Forelimb muscle (tissue), 1 donor: ENCODE results near the gene NDUFA13. TPM values are rescaled to one million over a fixed set of nuclear protein-coding genes. Genes with fewer than 3 reads are reported as not detected.
"Not testable (repeated sequence)": the region's sequence is repeated elsewhere in the genome, so short reads cannot be mapped to it uniquely, and the experiment has no call there.

Experiments
- DNase-seq: peaks from one replicate; pipeline ENCODE4 v3.0.0-alpha.2; 2013; ENCODE audit warnings: low read depth
- polyA plus RNA-seq: library from polyadenylated mRNA; unstranded; fragments of 120-200 nt; gene quantifications from one replicate; pipeline ENCODE4 v1.2.1, GENCODE V29; 2013; ENCODE audit not compliant: insufficient read length

Gene NDUFA13
- 187 TPM for polyA plus RNA-seq

- DNase-seq = peak; percentile 83
These were observed at the start of gene NDUFA13 for GRCh38 chr19:19515642-19516519. Gene NDUFA13 (plus strand): TSS chr19:19516225. CDS start chr19:19516239, 14 bp downstream.

- no peak for DNase-seq
These were observed 47.5 kb upstream of the NDUFA13 start for GRCh38 chr19:19468424-19469050.

DNA sequence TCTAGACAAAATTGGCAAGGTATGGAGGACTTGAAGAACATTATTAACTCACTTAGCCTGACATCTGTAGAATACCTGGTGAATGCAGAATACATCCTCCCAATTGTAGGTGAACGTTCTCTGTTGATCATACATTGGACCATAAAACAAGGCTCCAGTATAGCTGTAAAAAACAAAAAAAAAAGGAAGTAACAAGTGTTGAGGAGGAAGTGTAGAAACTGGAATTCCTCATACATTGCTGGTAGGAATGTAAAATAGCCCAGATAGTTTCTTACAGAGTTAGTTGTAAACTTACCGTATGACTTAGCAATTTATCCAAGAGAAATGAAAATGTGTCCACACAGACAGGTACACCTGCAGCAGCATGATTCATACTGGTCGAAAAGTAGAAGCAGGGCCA is 45.4 kb upstream of the NDUFA13 start:
- no peak for DNase-seq

GRCh38 chr19:19471682-19472081 is 44.3 kb upstream of the NDUFA13 start:
- no peak for DNase-seq

GRCh38 chr19:19472106-19472505 is 43.9 kb upstream of the NDUFA13 start:
- not testable (repeated sequence) for DNase-seq

GRCh38 chr19:19475015-19475765 is 40.8 kb upstream of the NDUFA13 start:
- no peak for DNase-seq

DNA sequence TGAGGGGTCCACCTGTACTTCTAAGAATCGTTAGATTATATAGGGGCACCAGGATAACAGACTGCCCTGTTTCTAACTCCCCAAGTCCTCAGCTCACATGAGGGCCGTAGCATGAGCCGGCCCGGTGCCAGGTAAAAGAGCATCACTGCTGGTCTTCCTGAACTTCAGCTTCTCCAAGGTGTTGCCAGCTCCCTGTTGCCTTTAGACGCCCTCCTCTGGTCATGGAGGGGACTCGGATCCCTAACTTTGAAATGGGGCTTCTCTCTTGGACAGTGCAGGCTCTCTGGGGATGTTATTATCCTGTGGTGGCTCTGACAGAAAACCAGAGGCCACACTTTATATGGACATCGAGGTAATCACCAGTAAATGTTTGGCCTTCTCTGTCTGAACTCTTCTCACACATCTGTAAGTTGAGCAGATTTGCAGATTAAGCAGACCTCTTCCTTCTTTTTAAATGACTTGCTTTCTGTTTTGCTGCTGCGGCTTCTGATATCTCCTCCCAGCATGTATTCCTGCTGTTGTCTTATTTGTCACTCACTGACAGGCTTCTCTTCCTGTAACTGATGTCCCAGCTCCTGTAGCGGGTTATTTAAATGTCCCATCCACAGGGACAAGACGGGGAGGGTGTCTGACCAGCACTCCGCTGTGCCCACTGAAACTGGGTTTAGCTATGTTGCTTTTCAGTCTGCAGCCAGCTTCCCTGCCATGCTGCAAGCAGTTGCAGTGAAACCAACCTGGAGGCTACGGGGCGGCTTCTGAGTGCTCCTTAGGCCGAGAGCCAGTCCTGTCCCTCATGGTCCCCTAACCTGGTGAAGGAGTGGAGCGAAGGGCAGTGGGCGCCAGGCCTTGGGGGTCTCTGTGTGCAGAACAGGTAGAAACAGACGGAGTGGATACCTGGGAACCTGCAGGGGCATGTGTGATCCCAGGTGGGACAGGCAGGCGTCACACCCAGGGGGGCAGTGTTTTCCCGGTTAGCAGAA is 39.9 kb upstream of the NDUFA13 start:
- no peak for DNase-seq

DNA sequence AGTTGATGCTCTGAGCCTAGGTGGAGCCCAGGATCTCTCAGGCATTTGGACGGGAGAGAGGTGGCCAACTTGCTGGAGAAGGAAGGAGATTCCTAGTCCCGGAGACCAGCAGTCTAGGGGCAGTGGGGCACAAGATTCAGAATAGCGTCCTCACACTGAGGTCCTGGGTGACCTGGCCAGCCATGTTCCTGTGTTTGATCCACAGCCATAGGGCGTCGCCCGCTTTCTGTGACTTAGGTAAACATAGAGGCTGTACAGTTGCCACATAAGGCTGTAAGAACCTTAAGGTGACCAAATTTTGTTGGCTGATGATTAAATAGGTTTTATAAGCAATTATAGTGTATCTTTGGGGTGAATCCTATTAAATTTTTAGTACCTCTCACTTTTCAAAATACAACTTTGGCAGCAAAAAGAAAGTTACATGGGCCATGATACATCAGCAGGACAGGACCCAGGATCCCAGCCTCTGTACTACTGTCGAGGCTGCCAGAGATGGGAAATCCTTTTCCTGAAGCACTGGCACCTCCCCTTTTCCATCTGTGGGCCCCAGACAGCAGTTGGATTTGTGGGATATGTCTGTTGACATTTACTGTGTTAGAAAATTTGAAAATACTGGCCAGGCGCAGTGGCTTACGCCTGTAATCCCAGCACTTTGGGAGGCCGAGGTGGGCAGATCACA is 38.2 kb upstream of the NDUFA13 start:
- DNase-seq = no peak

DNA sequence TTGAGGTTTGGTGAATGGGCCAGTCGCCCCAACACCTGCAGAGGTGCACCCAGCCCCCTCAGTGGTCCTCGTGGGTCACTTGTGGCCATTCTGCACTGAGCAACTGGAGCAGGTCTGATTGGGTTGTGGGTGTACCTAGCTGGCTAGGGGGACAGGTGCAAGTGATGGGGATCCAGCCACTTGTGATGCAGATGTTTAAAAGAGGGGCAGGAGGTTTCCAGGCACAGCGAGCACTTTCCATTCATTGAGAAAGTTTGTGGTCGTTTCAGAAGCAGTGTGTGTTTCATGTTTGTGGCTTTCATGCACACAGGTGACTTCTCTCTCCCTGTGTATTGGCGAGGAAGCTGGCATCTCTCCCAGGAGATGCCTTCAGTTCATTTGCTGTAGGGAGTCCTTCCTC is 35.3 kb upstream of the NDUFA13 start:
- no peak for DNase-seq

DNA sequence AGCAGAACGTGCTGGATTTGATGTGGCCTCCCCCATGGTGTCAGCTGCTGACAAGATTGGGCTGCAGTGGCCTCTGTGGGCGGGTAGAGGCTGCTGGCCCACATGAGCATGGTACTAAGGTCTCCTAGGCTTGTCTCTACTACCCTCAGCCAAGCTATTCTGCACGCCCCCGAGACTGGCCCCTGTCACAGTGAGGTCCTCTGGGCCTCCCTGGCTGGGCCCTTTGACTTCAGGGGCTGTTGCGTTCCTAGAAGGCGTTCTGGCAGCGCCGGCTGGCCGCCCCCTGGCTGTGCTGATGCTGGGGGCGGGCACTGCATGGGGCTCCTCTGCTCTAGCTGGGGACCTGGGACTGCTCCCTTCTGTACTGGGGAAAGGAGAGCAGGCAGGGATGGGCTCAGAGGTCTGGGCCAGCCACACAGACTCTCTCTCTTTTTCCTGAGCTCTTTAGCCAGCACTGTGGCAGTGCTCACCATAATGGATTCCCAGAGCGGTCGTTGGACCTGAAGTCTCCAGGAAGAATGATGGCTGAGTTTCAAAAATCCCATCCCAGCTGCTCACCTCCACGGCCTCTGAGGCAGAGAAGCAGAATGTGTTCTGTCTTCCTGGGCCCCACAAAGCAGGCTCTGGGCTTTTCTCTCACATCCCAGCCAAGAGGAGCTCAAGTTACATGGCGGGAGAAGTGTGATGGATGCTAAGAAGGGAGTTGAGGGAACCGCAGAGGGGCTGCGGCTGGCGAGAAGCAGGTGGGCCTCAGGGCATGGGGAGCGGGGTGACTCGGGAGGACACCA is 33.0 kb upstream of the NDUFA13 start:
- DNase-seq = no peak

DNA sequence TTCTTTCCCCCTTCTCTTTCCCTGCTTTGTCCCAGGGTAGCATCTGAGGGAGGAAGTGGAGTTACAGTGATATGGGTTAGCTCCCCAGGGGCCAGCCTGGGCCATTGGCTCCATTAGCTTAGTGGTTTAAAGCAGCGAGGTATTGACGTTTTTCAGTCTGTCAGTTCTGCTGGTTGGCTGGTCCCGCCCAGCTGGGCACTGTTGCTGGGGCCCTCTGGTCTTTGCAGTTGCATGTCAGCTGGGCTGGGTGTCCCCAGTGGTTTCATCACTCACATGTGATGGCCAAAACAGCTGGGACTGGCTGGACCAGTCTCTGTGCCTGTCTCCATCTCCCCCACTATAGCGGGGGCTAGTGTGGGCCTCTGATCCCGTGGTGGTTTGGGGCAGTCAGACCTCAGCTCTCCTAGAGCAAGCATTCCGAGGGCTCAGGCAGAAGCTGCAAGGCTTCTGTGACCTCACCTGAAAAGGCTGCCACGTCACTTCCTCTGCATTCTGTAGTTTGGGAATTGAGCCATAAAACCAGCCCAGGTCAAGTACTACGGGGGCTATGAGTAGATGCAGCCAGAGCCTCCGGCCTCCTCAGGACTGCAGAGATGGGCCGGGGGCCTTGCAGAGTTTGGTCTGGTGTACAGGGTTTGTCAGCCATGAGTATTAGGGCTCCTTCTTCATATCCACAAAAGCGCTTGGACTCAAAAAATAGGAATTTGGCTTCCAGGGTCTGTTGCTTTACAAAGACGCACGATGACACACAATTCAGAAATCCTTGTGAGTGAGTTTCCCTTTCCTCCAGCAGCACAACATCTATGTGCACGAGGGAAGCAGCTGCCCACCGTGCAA is 30.6 kb upstream of the NDUFA13 start:
- no peak for DNase-seq

- no peak for DNase-seq
These were observed 30.1 kb upstream of the NDUFA13 start for GRCh38 chr19:19485998-19486290.

- DNase-seq = no peak
These were observed 29.5 kb upstream of the NDUFA13 start for GRCh38 chr19:19486343-19487076.

- DNase-seq = no peak
These were observed 28.7 kb upstream of the NDUFA13 start for GRCh38 chr19:19487077-19487949.

- no peak for DNase-seq
These were observed 27.8 kb upstream of the NDUFA13 start for GRCh38 chr19:19487950-19488874.
